HepG2 (cell line): ENCODE measurements around the gene STAMBPL1. TPM values are rescaled to one million over a fixed set of nuclear protein-coding genes. Genes with fewer than 3 reads are reported as not detected.

Experiments
- ATAC-seq: fragments of 200-7000 bp; cut with Tn5 transposase; 3 replicates; pipeline ENCODE4 v1.9.1; 2020; ENCODE audit warnings: mild to moderate bottlenecking, moderate library complexity
- BruUV-seq: library from RNA; stranded (reverse); fragments of 400-500 nt; replicated peaks from 2 replicates; lab custom pipeline; 2021; lab: Mats Ljungman, UMichigan
- CTCF ChIA-PET: fragments of 300-600 bp; formaldehyde crosslinking; extraction: SDS; loops from one replicate; lab custom pipeline; 2021; ENCODE audit warnings: low total read pairs, inconsistent platforms, low intra/inter-chr PET ratio; lab: Yijun Ruan, JAX
- POLR2A ChIA-PET: fragments of 350-600 bp; sonication (Branson Sonifier 250); formaldehyde crosslinking; loops from one replicate; lab custom pipeline; 2020; ENCODE audit warnings: antibody characterized with exemption, inconsistent platforms; lab: Yijun Ruan, JAX
- DNase-seq: peaks from one replicate; pipeline ENCODE4 v3.0.0-alpha.2; 2015; ENCODE audit warnings: low spot score
- FAIRE-seq: peaks from 3 replicates; lab custom pipeline; 2011; peaks lifted over from hg19 to GRCh38; lab: Jason Lieb, UNC
- H2AFZ ChIP-seq: one replicate; pipeline ENCODE4 v1.6.1; 2011; ENCODE audit warnings: low read length, inconsistent platforms
- H3K27ac ChIP-seq: fragments of 300-600 bp; 3 replicates; pipeline ENCODE4 v1.8.0; 2011; ENCODE audit warnings: mixed run types, mild to moderate bottlenecking, mixed read lengths, low read length, inconsistent platforms; ENCODE audit not compliant: insufficient read depth; ENCODE audit errors: extremely low read length
- H3K27me3 ChIP-seq, 2 experiments: fragments of 200-600 bp in 1 of 2; 2 replicates in 1 of 2; 3 replicates in 1 of 2; pipeline versions ENCODE4 v1.6.0 to v1.8.0; 2011; ENCODE audit warnings: low read length in 2 of 2, mild to moderate bottlenecking in 2 of 2, moderate library complexity in 2 of 2, inconsistent platforms in 1 of 2; ENCODE audit not compliant: insufficient read depth in 2 of 2, control insufficient read depth in 1 of 2
- H3K36me3 ChIP-seq, 2 experiments: fragments of 200-600 bp in 1 of 2; replicated peaks in 1 of 2; 2 replicates in 1 of 2; 3 replicates in 1 of 2; pipeline versions ENCODE4 v1.5.1 to v1.8.0; 2011; ENCODE audit warnings: low read length in 2 of 2, inconsistent platforms in 1 of 2; ENCODE audit not compliant: insufficient read depth in 2 of 2, control insufficient read depth in 1 of 2
- H3K4me1 ChIP-seq: 2 replicates; pipeline ENCODE4 v1.5.1; 2012; ENCODE audit warnings: low read length, inconsistent platforms; ENCODE audit not compliant: insufficient read depth
- H3K4me2 ChIP-seq: 2 replicates; pipeline ENCODE4 v1.6.0; 2011; ENCODE audit warnings: low read depth, low read length, inconsistent platforms
- H3K4me3 ChIP-seq, 3 experiments: fragments of 200-600 bp in 1 of 3; sonication (generic), shearing (Covaris generic) in 1 of 3; replicated peaks in 1 of 3; 2 replicates each; pipeline ENCODE4 v1.5.1; 2011 to 2016; ENCODE audit warnings: low read length in 3 of 3, inconsistent platforms in 2 of 3, low read depth in 2 of 3, mild to moderate bottlenecking in 2 of 3, control low read depth in 1 of 3, mixed read lengths in 1 of 3; ENCODE audit not compliant: insufficient read depth in 1 of 3
- H3K79me2 ChIP-seq: one replicate; pipeline ENCODE4 v1.6.1; 2011; ENCODE audit warnings: low read length, inconsistent platforms; ENCODE audit not compliant: insufficient read depth
- H3K9ac ChIP-seq: 2 replicates; pipeline ENCODE4 v1.6.0; 2011; ENCODE audit warnings: mild to moderate bottlenecking, low read depth, low read length, inconsistent platforms; ENCODE audit not compliant: insufficient read depth
- H3K9me3 ChIP-seq: 2 replicates; pipeline ENCODE4 v1.5.1; 2012; ENCODE audit warnings: mild to moderate bottlenecking, low read length
- H4K20me1 ChIP-seq: 2 replicates; pipeline ENCODE4 v1.6.0; 2011; ENCODE audit warnings: inconsistent platforms, mild to moderate bottlenecking, low read length, moderate library complexity; ENCODE audit not compliant: insufficient read depth
- ATF6 ChIP-seq: sonication (generic); formaldehyde crosslinking; conservative IDR thresholded peaks from 2 replicates; pipeline ENCODE4 v1.4.0; 2020; ENCODE audit warnings: missing genetic modification reagents
- CC2D1A ChIP-seq: sonication (generic); formaldehyde crosslinking; IDR thresholded peaks from 2 replicates; pipeline ENCODE4 v1.8.1; 2023; ENCODE audit warnings: mild to moderate bottlenecking, missing genetic modification reagents
- ELF3 ChIP-seq: IDR thresholded peaks from 2 replicates; pipeline ENCODE4 v1.6.1; 2016; ENCODE audit warnings: missing genetic modification reagents, missing compliant biosample characterization
- FOSL2 ChIP-seq: sonication (generic); formaldehyde crosslinking; IDR thresholded peaks from 2 replicates; pipeline ENCODE4 v1.4.0; 2020; ENCODE audit warnings: missing genetic modification reagents
- ISL2 ChIP-seq: sonication (generic); formaldehyde crosslinking; IDR thresholded peaks from 2 replicates; pipeline ENCODE4 v1.5.0; 2020; ENCODE audit warnings: missing genetic modification reagents
- MEF2D ChIP-seq: sonication (generic); formaldehyde crosslinking; IDR thresholded peaks from 2 replicates; pipeline ENCODE4 v1.5.1; 2020; ENCODE audit warnings: mild to moderate bottlenecking, missing genetic modification reagents
- MEIS2 ChIP-seq: sonication (generic); formaldehyde crosslinking; IDR thresholded peaks from 2 replicates; pipeline ENCODE4 v1.9.0; 2021; ENCODE audit warnings: mild to moderate bottlenecking, missing genetic modification reagents
- NFE2L2 ChIP-seq: fragments of 150-350 bp; IDR thresholded peaks from 2 replicates; pipeline ENCODE4 v1.6.1; 2014; ENCODE audit warnings: low read length
- SOX13 ChIP-seq, 3 experiments: fragments of 450-650 bp in 1 of 3; sonication (generic) in 1 of 3; formaldehyde crosslinking in 1 of 3; IDR thresholded peaks in 2 of 3; conservative IDR thresholded peaks in 1 of 3; 2 replicates each; pipeline versions ENCODE4 v1.5.0 to v1.6.1; 2016 to 2020; ENCODE audit warnings: antibody characterized with exemption in 1 of 3, mild to moderate bottlenecking in 1 of 3, missing compliant biosample characterization in 1 of 3, missing genetic modification reagents in 1 of 3, moderate library complexity in 1 of 3
- TEAD3 ChIP-seq: optimal IDR thresholded peaks from 2 replicates; pipeline ENCODE3; 2016; ENCODE audit warnings: borderline replicate concordance
- THAP11 ChIP-seq: IDR thresholded peaks from 2 replicates; pipeline ENCODE4 v1.6.1; 2016; ENCODE audit warnings: missing biosample characterization, missing genetic modification reagents
- ZBTB42 ChIP-seq: sonication (generic); formaldehyde crosslinking; IDR thresholded peaks from 2 replicates; pipeline ENCODE4 v1.5.0; 2020; ENCODE audit warnings: mild to moderate bottlenecking, missing genetic modification reagents
- ZC3H4 ChIP-seq: sonication (generic); formaldehyde crosslinking; IDR thresholded peaks from 2 replicates; pipeline ENCODE4 v1.4.0; 2020; ENCODE audit warnings: missing genetic modification reagents, borderline replicate concordance
- ZFP36L2 ChIP-seq: sonication (generic); formaldehyde crosslinking; IDR thresholded peaks from 2 replicates; pipeline ENCODE4 v1.4.0; 2020; ENCODE audit warnings: missing genetic modification reagents
- ZNF180 ChIP-seq: sonication (generic); formaldehyde crosslinking; IDR thresholded peaks from 2 replicates; pipeline ENCODE4 v1.4.0; 2020; ENCODE audit warnings: low read depth, missing genetic modification reagents, borderline replicate concordance
- ZNF580 ChIP-seq: IDR thresholded peaks from 2 replicates; pipeline ENCODE4 v1.6.1; 2016; ENCODE audit warnings: low read depth, borderline replicate concordance
- ZNF776 ChIP-seq: sonication (generic); formaldehyde crosslinking; IDR thresholded peaks from 2 replicates; pipeline ENCODE4 v1.4.0; 2020; ENCODE audit warnings: mild to moderate bottlenecking, missing genetic modification reagents
- WGBS: methylation state at CpG from one replicate; pipeline ENCODE4 v1.1.6; 2017; ENCODE audit warnings: low lambda C conversion rate; 5-methylcytosine and 5-hydroxymethylcytosine counted together
- in situ Hi-C: cut with HindIII; loops from 2 replicates; pipeline ENCODE4 v1.10.0; 2017; ENCODE audit warnings: low pct_unique_long_range_greater_than_20kb; ENCODE audit not compliant: extremely low pct_ligation_motif_present
- intact Hi-C: fragments of 100-400 bp; cut with micrococcal nuclease; formaldehyde crosslinking; loops from one replicate; pipeline ENCODE4 v1.10.0; 2022; ENCODE audit not compliant: unreplicated experiment
- polyA plus RNA-seq, 8 experiments: library from polyadenylated mRNA; depleted of rRNA in 3 of 8; stranded (reverse) in 7 of 8; unstranded in 1 of 8; fragments of >200 nt; fragmentation: Illumina TruSeq in 4 of 8; extraction: Trizol in 4 of 8; gene quantifications; 2 replicates each; pipeline versions ENCODE4 v1.2.1 to v1.2.3, GENCODE V29; 2011 to 2016; ENCODE audit warnings: low read depth in 4 of 8, missing spikeins in 1 of 8, mixed read lengths in 1 of 8; ENCODE audit not compliant: insufficient read depth in 1 of 8
- total RNA-seq, 5 experiments: library from RNA; depleted of rRNA; stranded (reverse); fragments of >200 nt; fragmentation: Illumina TruSeq; extraction: Trizol; gene quantifications; 2 replicates each; pipeline ENCODE4 v1.2.3, GENCODE V29; 2016; ENCODE audit warnings: low read depth in 1 of 5
- TF ChIP-seq, protein P1 (sequence below): sonication (generic); formaldehyde crosslinking; IDR thresholded peaks from 2 replicates; pipeline ENCODE4 v1.4.0; 2020; ENCODE audit warnings: missing genetic modification reagents
- TF ChIP-seq, protein P2 (sequence below): sonication (generic); formaldehyde crosslinking; IDR thresholded peaks from 2 replicates; pipeline ENCODE4 v1.5.0; 2020; ENCODE audit warnings: missing genetic modification reagents

The STAMBPL1 gene
- total and polyA plus RNA-seq, 2 of the 13 experiments (the other 11 are each of a cell fraction or from before 2014, with no cell fraction given) = 1.4 to 1.5 TPM

DNA sequence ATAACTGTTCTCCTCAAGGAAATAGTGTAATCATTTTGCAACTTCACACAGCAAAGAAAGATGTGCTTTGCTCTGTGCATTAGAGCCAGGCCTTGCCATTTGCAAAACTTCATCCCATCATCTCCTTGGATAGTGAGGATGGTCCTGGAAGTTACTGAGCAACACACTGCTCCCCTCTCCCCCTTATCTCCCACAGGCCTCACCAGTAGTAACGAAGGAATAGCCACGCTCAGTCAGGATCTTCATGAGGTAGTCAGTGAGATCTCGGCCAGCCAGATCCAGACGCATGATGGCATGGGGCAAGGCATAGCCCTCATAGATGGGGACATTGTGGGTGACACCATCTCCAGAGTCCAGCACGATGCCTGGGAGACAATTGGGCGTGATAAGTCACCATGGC is 61.0 kb downstream of the STAMBPL1 start:
- Histone ChIP-seq H3K4me3 (no peak overlapping the region), H3K4me1 (no peaks in the 10 kb centered on the region), H3K79me2 (no peaks in the 10 kb centered on the region), H4K20me1 (no peaks in the 10 kb centered on the region), H3K4me2 (no peak overlapping the region), H3K36me3 (peaks cover 1 to 11% of the 10 kb centered on the region in 2 experiments; a peak in 2 of 5 replicates), H2AFZ (no peak overlapping the region), H3K27me3 (no peaks in the 10 kb centered on the region), H3K27ac (no peak overlapping the region), H3K9me3 (no peaks in the 10 kb centered on the region), H3K9ac (no peak overlapping the region)
- intact Hi-C loops = no loop called here
- no peak for DNase-seq
- ChIA-PET POLR2A (no interaction called here), CTCF (no interaction called here)
- in situ Hi-C loops = no loop called here
- 87% methylated on average over 6 of the region's 6 CpGs for WGBS
- FAIRE-seq = no peak
- ATAC-seq = no peak
- no TSS peak for BruUV-seq
- TF ChIP-seq ELF3 (no peak), ZNF180 (CRISPR knock-in tag) (no peak), SOX13 (IDR thresholded peaks at IDR 0.05) (no peak), SOX13 (CRISPR knock-in tag; conservative IDR thresholded peaks at IDR 0.05 in 1 of 2, IDR thresholded peaks at IDR 0.05 in 1 of 2) (no peak), MEF2D (no peak), NFE2L2 (no peak), ISL2 (CRISPR knock-in tag) (no peak), THAP11 (CRISPR knock-in tag) (no peak), ZNF580 (CRISPR knock-in tag) (no peak), ZBTB42 (CRISPR knock-in tag) (no peak), ZNF776 (CRISPR knock-in tag) (no peak), ZC3H4 (CRISPR knock-in tag) (no peak), TEAD3 (CRISPR knock-in tag) (no peak), FOSL2 (CRISPR knock-in tag) (no peak), MEIS2 (CRISPR knock-in tag) (no peak), CC2D1A (CRISPR knock-in tag) (no peak), ZFP36L2 (CRISPR knock-in tag) (no peak), ATF6 (CRISPR knock-in tag) (no peak)
- TF ChIP-seq, protein P1, sequence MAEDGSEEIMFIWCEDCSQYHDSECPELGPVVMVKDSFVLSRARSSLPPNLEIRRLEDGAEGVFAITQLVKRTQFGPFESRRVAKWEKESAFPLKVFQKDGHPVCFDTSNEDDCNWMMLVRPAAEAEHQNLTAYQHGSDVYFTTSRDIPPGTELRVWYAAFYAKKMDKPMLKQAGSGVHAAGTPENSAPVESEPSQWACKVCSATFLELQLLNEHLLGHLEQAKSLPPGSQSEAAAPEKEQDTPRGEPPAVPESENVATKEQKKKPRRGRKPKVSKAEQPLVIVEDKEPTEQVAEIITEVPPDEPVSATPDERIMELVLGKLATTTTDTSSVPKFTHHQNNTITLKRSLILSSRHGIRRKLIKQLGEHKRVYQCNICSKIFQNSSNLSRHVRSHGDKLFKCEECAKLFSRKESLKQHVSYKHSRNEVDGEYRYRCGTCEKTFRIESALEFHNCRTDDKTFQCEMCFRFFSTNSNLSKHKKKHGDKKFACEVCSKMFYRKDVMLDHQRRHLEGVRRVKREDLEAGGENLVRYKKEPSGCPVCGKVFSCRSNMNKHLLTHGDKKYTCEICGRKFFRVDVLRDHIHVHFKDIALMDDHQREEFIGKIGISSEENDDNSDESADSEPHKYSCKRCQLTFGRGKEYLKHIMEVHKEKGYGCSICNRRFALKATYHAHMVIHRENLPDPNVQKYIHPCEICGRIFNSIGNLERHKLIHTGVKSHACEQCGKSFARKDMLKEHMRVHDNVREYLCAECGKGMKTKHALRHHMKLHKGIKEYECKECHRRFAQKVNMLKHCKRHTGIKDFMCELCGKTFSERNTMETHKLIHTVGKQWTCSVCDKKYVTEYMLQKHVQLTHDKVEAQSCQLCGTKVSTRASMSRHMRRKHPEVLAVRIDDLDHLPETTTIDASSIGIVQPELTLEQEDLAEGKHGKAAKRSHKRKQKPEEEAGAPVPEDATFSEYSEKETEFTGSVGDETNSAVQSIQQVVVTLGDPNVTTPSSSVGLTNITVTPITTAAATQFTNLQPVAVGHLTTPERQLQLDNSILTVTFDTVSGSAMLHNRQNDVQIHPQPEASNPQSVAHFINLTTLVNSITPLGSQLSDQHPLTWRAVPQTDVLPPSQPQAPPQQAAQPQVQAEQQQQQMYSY (CRISPR knock-in tag) = no peak
- TF ChIP-seq, protein P2, sequence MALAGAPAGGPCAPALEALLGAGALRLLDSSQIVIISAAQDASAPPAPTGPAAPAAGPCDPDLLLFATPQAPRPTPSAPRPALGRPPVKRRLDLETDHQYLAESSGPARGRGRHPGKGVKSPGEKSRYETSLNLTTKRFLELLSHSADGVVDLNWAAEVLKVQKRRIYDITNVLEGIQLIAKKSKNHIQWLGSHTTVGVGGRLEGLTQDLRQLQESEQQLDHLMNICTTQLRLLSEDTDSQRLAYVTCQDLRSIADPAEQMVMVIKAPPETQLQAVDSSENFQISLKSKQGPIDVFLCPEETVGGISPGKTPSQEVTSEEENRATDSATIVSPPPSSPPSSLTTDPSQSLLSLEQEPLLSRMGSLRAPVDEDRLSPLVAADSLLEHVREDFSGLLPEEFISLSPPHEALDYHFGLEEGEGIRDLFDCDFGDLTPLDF (CRISPR knock-in tag) = no peak
